GM12864 (cell line): ENCODE measurements around the gene MBTPS1.

ENCODE experiments used
- DNase-seq: peaks from one replicate; pipeline ENCODE4 v3.0.0-alpha.2; 2011; ENCODE audit warnings: low read depth
- H3K4me3 ChIP-seq: 2 replicates; pipeline ENCODE4 v1.5.1; 2011; ENCODE audit warnings: mild to moderate bottlenecking, low read depth, low read length, control low read depth
- CTCF ChIP-seq: IDR thresholded peaks from 2 replicates; pipeline ENCODE4 v1.5.1; 2011; ENCODE audit warnings: low read depth, mild to moderate bottlenecking, moderate library complexity, low read length, control low read depth, inconsistent platforms; ENCODE audit errors: missing control alignments

Gene MBTPS1

GRCh38 chr16:84068041-84068440, 48.7 kb downstream of the MBTPS1 start:
- no peak for TF ChIP-seq CTCF
- no peak overlapping the region for H3K4me3 ChIP-seq
- no peak for DNase-seq

GRCh38 chr16:84067640-84068039, 49.1 kb downstream of the MBTPS1 start:
- no peak for DNase-seq
- TF ChIP-seq CTCF = no peak
- no peak overlapping the region for H3K4me3 ChIP-seq

- TF ChIP-seq CTCF = peak; percentile 63
- H3K4me3 ChIP-seq = no peak overlapping the region
- DNase-seq = no peak
These were observed 51.1 kb downstream of the MBTPS1 start for GRCh38 chr16:84065536-84066132.

- no peak for TF ChIP-seq CTCF
- H3K4me3 ChIP-seq = no peak overlapping the region
- no peak for DNase-seq
These were observed 52.8 kb downstream of the MBTPS1 start for GRCh38 chr16:84063980-84064379.

GRCh38 chr16:84062734-84063640, 53.8 kb downstream of the MBTPS1 start:
- TF ChIP-seq CTCF = peak; percentile 77
- no peak for DNase-seq

GRCh38 chr16:84061236-84061819, 55.4 kb downstream of the MBTPS1 start:
- no peak for DNase-seq
- H3K4me3 ChIP-seq = no peak overlapping the region
- no peak for TF ChIP-seq CTCF

More at GRCh38 chr16:84062734-84063640, 53.8 kb downstream of the MBTPS1 start:
- no peak overlapping the region for H3K4me3 ChIP-seq
